ENCODE data around the gene TM9SF2.

Gene TM9SF2

GRCh38 chr13:99496184-99497142, 4.8 kb upstream of the TM9SF2 start:
- DNase-seq = peak; percentile 98

- DNase-seq = peak; percentile 98
These were observed 2.8 kb upstream of the TM9SF2 start for GRCh38 chr13:99498171-99499161.

- no peak for DNase-seq
These were observed 461 bp upstream of the TM9SF2 start for GRCh38 chr13:99500839-99501183.

- DNase-seq = peak; percentile 60
These were observed 603 bp downstream of the TM9SF2 start for GRCh38 chr13:99501848-99502301.

- peak; percentile 71 for DNase-seq
These were observed 4.6 kb downstream of the TM9SF2 start for GRCh38 chr13:99505814-99506269.

- DNase-seq = peak; percentile 73
These were observed 5.4 kb downstream of the TM9SF2 start for GRCh38 chr13:99506634-99507033.

GRCh38 chr13:99507054-99507453, 5.8 kb downstream of the TM9SF2 start:
- DNase-seq = no peak

GRCh38 chr13:99507551-99507950, 6.3 kb downstream of the TM9SF2 start:
- no peak for DNase-seq

- peak; percentile 9 for DNase-seq
These were observed 6.7 kb downstream of the TM9SF2 start for GRCh38 chr13:99507986-99508385.

GRCh38 chr13:99509479-99509878, 8.2 kb downstream of the TM9SF2 start:
- DNase-seq = no peak

GRCh38 chr13:99514801-99515200, 13.5 kb downstream of the TM9SF2 start:
- no peak for DNase-seq

GRCh38 chr13:99516153-99516929, 15.1 kb downstream of the TM9SF2 start:
- DNase-seq = no peak

- DNase-seq = no peak
These were observed 16.3 kb downstream of the TM9SF2 start for GRCh38 chr13:99517577-99517976.

- no peak for DNase-seq
These were observed 16.7 kb downstream of the TM9SF2 start for GRCh38 chr13:99517984-99518383.

GRCh38 chr13:99522298-99522697, 21.0 kb downstream of the TM9SF2 start:
- DNase-seq = no peak

GRCh38 chr13:99523838-99524237, 22.6 kb downstream of the TM9SF2 start:
- DNase-seq = no peak

- no peak for DNase-seq
These were observed 24.7 kb downstream of the TM9SF2 start for GRCh38 chr13:99525967-99526366.

- DNase-seq = no peak
These were observed 25.3 kb downstream of the TM9SF2 start for GRCh38 chr13:99526549-99526948.

- no peak for DNase-seq
These were observed 26.0 kb downstream of the TM9SF2 start for GRCh38 chr13:99527301-99527700.

- DNase-seq = peak; percentile 33
These were observed 27.3 kb downstream of the TM9SF2 start for GRCh38 chr13:99528547-99528946.

GRCh38 chr13:99536023-99536422, 34.8 kb downstream of the TM9SF2 start:
- no peak for DNase-seq

- DNase-seq = no peak
These were observed 39.3 kb downstream of the TM9SF2 start for GRCh38 chr13:99540530-99540929.

Data from OCI-M1 (cell line).